Fibroblast of lung (primary cell): ENCODE data around the gene CDK15. TPM values are rescaled to one million over a fixed set of nuclear protein-coding genes. Genes with fewer than 3 reads are reported as not detected.
A peak's percentile ranks its signal among the peaks of the same experiment; 100 is the strongest.

Experiments
- DNase-seq, 2 donors: peaks; one replicate each; pipeline versions ENCODE4 v3.0.0 to v3.0.0-alpha.2; 2010; ENCODE audit warnings: low read depth in 2 of 2
- H2AFZ ChIP-seq: 2 replicates; pipeline ENCODE4 v1.5.1; 2012; ENCODE audit warnings: low read length, control low read depth, inconsistent platforms
- H3K27ac ChIP-seq: 2 replicates; pipeline ENCODE4 v1.5.1; 2011; ENCODE audit warnings: low read length, control low read depth; ENCODE audit not compliant: insufficient read depth
- H3K27me3 ChIP-seq: 2 replicates; pipeline ENCODE4 v1.5.1; 2011; ENCODE audit warnings: mild to moderate bottlenecking, low read length; ENCODE audit not compliant: control insufficient read depth, insufficient read depth
- H3K36me3 ChIP-seq: 2 replicates; pipeline ENCODE4 v1.5.1; 2011; ENCODE audit warnings: low read length; ENCODE audit not compliant: control insufficient read depth, insufficient read depth
- H3K4me1 ChIP-seq: 2 replicates; pipeline ENCODE4 v1.5.1; 2011; ENCODE audit warnings: low read length; ENCODE audit not compliant: control insufficient read depth, insufficient read depth; ENCODE audit errors: extremely low read depth
- H3K4me2 ChIP-seq: 2 replicates; pipeline ENCODE4 v1.5.1; 2011; ENCODE audit warnings: low read length, control low read depth; ENCODE audit not compliant: insufficient read depth; ENCODE audit errors: extremely low read depth
- H3K4me3 ChIP-seq, 4 experiments: fragments of 200-600 bp in 1 of 4; sonication (generic) in 1 of 4; replicated peaks in 1 of 4; 2 replicates each; pipeline ENCODE4 v1.5.1; 2011 to 2016; ENCODE audit warnings: low read length in 4 of 4, low read depth in 3 of 4, mild to moderate bottlenecking in 3 of 4, control low read depth in 2 of 4, inconsistent platforms in 1 of 4, mixed read lengths in 1 of 4; ENCODE audit not compliant: insufficient read depth in 1 of 4; ENCODE audit errors: control extremely low read depth in 1 of 4
- H3K79me2 ChIP-seq: 2 replicates; pipeline ENCODE4 v1.5.1; 2012; ENCODE audit warnings: mild to moderate bottlenecking, low read length, inconsistent platforms; ENCODE audit not compliant: control insufficient read depth, insufficient read depth
- H3K9ac ChIP-seq: 2 replicates; pipeline ENCODE4 v1.5.1; 2011; ENCODE audit warnings: mild to moderate bottlenecking, low read length, control low read depth; ENCODE audit not compliant: insufficient read depth
- H3K9me3 ChIP-seq: 2 replicates; pipeline ENCODE4 v1.5.1; 2012; ENCODE audit warnings: low read depth, low read length; ENCODE audit not compliant: control insufficient read depth, insufficient read depth
- H4K20me1 ChIP-seq: 2 replicates; pipeline ENCODE4 v1.5.1; 2011; ENCODE audit warnings: low read length; ENCODE audit not compliant: control insufficient read depth, insufficient read depth; ENCODE audit errors: extremely low read depth
- CTCF ChIP-seq, 2 donors: IDR thresholded peaks in 1 of 2; conservative IDR thresholded peaks in 1 of 2; 1 replicate in 1 of 2; 2 replicates in 1 of 2; pipeline ENCODE4 v1.5.1; 2011 to 2012; ENCODE audit warnings: low read length in 2 of 2, control low read depth in 1 of 2, inconsistent platforms in 1 of 2, low read depth in 1 of 2, mild to moderate bottlenecking in 1 of 2
- EZH2 ChIP-seq: IDR thresholded peaks from 2 replicates; pipeline ENCODE4 v1.5.1; 2012; ENCODE audit warnings: low read length, control low read depth, mild to moderate bottlenecking; ENCODE audit errors: missing control alignments
- polyA plus RNA-seq, 2 donors: library from polyadenylated mRNA; depleted of rRNA in 1 of 2; stranded (reverse) in 1 of 2; unstranded in 1 of 2; fragments of >200 nt; gene quantifications; 2 replicates each; pipeline ENCODE4 v1.2.1, GENCODE V29; 2011 to 2012; ENCODE audit warnings: missing spikeins in 1 of 2
- total RNA-seq: library from RNA; depleted of rRNA; stranded (reverse); fragments of >200 nt; gene quantifications from 2 replicates; pipeline ENCODE4 v1.2.1, GENCODE V29; 2014

CDK15 gene
- total and polyA plus RNA-seq, 2 donors (not counting 1 experiment from before 2014, with no cell fraction given): 2.3 to 5.1 TPM

- H3K4me3 ChIP-seq: peak overlapping the region in 1 of 4 experiments; percentile 8
- no peaks in the 10 kb centered on the region for H3K9me3 ChIP-seq
- H3K36me3 ChIP-seq: no peaks in the 10 kb centered on the region
- no peak overlapping the region for H2AFZ ChIP-seq
- H3K27me3 ChIP-seq: no peaks in the 10 kb centered on the region
- H3K4me2 ChIP-seq: peak overlapping the region; percentile 89
- peak; percentile 54 to 74 for DNase-seq
- H4K20me1 ChIP-seq: no peaks in the 10 kb centered on the region
- TF ChIP-seq EZH2 (no peak), CTCF (conservative IDR thresholded peaks at IDR 0.05 in 1 of 2, IDR thresholded peaks at IDR 0.05 in 1 of 2; ENCODE audit: low read depth in 1 of 2, low read length in 2 of 2) (no peak)
- H3K27ac ChIP-seq: no peak overlapping the region
- H3K79me2 ChIP-seq: no peaks in the 10 kb centered on the region
- no peak overlapping the region for H3K9ac ChIP-seq
- H3K4me1 ChIP-seq: peaks cover 24% of the 10 kb centered on the region
These were observed 76.2 kb downstream of the CDK15 start for GRCh38 chr2:201882353-201883090.

GRCh38 chr2:201883606-201884369 is 77.5 kb downstream of the CDK15 start:
- Histone ChIP-seq H3K4me1 (peaks cover 26% of the 10 kb centered on the region), H3K27ac (no peak overlapping the region), H3K4me2 (no peak overlapping the region), H3K79me2 (no peaks in the 10 kb centered on the region), H3K36me3 (no peaks in the 10 kb centered on the region), H3K27me3 (no peaks in the 10 kb centered on the region), H3K4me3 (no peak overlapping the region), H3K9me3 (no peaks in the 10 kb centered on the region), H4K20me1 (no peaks in the 10 kb centered on the region), H2AFZ (no peak overlapping the region), H3K9ac (no peak overlapping the region)
- peak in 1 of 2 donors; percentile 57 for DNase-seq
- TF ChIP-seq EZH2: no peak

GRCh38 chr2:201886504-201886903 is 80.2 kb downstream of the CDK15 start:
- Histone ChIP-seq H3K36me3 (no peaks in the 10 kb centered on the region), H3K4me2 (no peak overlapping the region), H3K27me3 (no peaks in the 10 kb centered on the region), H3K79me2 (no peaks in the 10 kb centered on the region), H3K4me1 (peaks cover 19% of the 10 kb centered on the region), H3K9me3 (no peaks in the 10 kb centered on the region), H3K27ac (no peak overlapping the region), H3K4me3 (no peak overlapping the region), H4K20me1 (no peaks in the 10 kb centered on the region), H2AFZ (no peak overlapping the region), H3K9ac (no peak overlapping the region)
- peak in 1 of 2 donors; percentile 72 for DNase-seq
- TF ChIP-seq EZH2 (no peak), CTCF (conservative IDR thresholded peaks at IDR 0.05 in 1 of 2, IDR thresholded peaks at IDR 0.05 in 1 of 2; ENCODE audit: low read depth in 1 of 2, low read length in 2 of 2) (no peak)
